ENCODE results near the gene ZNF385D. TPM values are rescaled to one million over a fixed set of nuclear protein-coding genes. Genes with fewer than 3 reads are reported as not detected.

The ZNF385D gene
- total RNA-seq, 1 donor from 2014 or later: 1.7 TPM

GRCh38 chr3:21592828-21593227 lies 158.2 kb downstream of the ZNF385D start:
- ATAC-seq: no peak

GRCh38 chr3:21587894-21588293 lies 163.1 kb downstream of the ZNF385D start:
- no peak for ATAC-seq

- ATAC-seq: no peak
These were observed 165.7 kb downstream of the ZNF385D start for GRCh38 chr3:21585216-21585740.

- no peak for ATAC-seq
These were observed 177.7 kb downstream of the ZNF385D start for GRCh38 chr3:21573291-21573690.

GRCh38 chr3:21564531-21564930 lies 186.5 kb downstream of the ZNF385D start:
- ATAC-seq: no peak

- no peak for ATAC-seq
These were observed 188.8 kb downstream of the ZNF385D start for GRCh38 chr3:21562243-21562642.

- ATAC-seq: no peak
These were observed 189.5 kb downstream of the ZNF385D start for GRCh38 chr3:21561472-21561871.

- ATAC-seq: no peak
These were observed 200.0 kb downstream of the ZNF385D start for GRCh38 chr3:21551019-21551418.

- ATAC-seq: no peak
These were observed 206.9 kb downstream of the ZNF385D start for GRCh38 chr3:21544076-21544462.

GRCh38 chr3:21543380-21544075 lies 207.5 kb downstream of the ZNF385D start:
- no peak for ATAC-seq

GRCh38 chr3:21542656-21543379 lies 208.2 kb downstream of the ZNF385D start:
- ATAC-seq: no peak

- ATAC-seq: no peak
These were observed 210.7 kb downstream of the ZNF385D start for GRCh38 chr3:21540265-21540664.

GRCh38 chr3:21534462-21534861 lies 216.5 kb downstream of the ZNF385D start:
- no peak for ATAC-seq

GRCh38 chr3:21533002-21533401 lies 218.0 kb downstream of the ZNF385D start:
- no peak for ATAC-seq

- ATAC-seq: no peak
These were observed 219.1 kb downstream of the ZNF385D start for GRCh38 chr3:21531909-21532308.

- no peak for ATAC-seq
These were observed 222.6 kb downstream of the ZNF385D start for GRCh38 chr3:21528291-21528995.

GRCh38 chr3:21526461-21526860 lies 224.5 kb downstream of the ZNF385D start:
- no peak for ATAC-seq

GRCh38 chr3:21524133-21524532 lies 226.9 kb downstream of the ZNF385D start:
- ATAC-seq: no peak

- ATAC-seq: no peak
These were observed 230.7 kb downstream of the ZNF385D start for GRCh38 chr3:21520106-21520963.

- ATAC-seq: no peak
These were observed 233.8 kb downstream of the ZNF385D start for GRCh38 chr3:21517184-21517583.

- no peak for ATAC-seq
These were observed 235.6 kb downstream of the ZNF385D start for GRCh38 chr3:21515417-21515816.

GRCh38 chr3:21509731-21510470 lies 241.1 kb downstream of the ZNF385D start:
- no peak for ATAC-seq
